Fibroblast of skin of left quadriceps (primary cell): ENCODE measurements around the gene CHML.

Source experiments
- DNase-seq, 2 experiments: peaks; one replicate each; pipeline ENCODE4 v3.0.0-alpha.2; 2013; ENCODE audit warnings: low read depth in 2 of 2

Gene CHML

DNA sequence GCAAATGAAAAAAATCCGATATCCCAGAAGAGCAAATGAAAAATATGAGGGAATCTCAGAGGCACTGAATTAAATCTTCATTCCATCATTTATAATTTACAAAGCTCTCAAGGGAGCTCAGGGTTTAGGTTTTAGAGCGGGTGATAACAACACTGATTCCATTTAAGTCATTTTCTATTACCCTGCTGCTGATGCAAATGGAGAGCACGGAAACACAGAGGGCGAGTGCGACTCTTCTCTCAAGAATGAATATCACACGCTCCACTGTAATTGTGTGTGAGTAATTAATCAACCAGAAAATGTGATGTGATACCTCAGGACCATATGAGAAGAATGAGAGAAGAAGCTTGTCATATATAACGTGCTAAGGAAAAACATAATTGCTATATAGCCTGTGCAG lies 22.7 kb downstream of the CHML start:
- DNase-seq = no peak

DNA sequence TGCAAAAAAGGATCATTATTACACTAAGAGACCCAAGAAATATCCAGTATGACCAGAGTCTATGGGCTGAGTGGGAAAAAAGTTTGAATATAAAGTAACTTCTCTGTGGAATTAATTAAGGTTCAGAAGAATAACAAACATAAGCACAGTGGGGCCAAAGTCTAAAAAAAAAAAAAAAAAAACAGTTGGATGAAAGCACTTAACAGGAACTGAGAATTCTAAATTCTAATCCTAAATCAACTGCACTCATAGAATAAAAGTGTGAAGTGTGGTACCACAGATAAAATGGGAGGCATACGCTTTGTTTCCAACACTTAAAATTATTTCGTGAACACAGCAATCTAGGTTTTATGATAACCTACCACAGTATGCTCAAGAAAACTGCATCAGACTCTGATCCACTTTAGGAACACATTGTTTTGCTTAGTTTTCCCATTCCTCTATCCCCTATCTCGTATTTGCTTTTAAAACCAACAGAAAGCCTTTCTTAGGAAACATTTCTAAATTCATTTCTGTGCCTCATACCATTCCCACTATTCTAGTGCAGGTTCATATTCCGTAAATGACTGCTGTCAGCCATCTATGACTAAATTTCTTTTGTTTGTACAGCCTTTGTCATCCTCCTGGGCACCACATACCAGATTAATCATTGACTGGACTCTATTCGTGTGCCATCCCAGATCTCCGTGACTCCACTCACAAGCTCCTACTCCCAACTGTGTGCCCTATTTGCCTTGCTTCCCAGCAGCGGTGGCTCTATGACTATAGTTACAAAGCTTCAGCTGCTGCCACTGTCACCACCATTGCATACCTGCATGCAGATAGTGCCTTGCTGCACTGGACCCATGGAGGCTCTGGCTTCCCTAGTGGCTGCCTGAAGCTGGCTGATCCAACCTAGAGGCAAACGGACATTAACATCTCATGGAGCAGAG lies 24.9 kb downstream of the CHML start:
- no peak for DNase-seq

GRCh38 chr1:241614572-241614971 lies 25.6 kb downstream of the CHML start:
- DNase-seq = no peak

- DNase-seq = no peak
Measured at GRCh38 chr1:241614144-241614543, 26.0 kb downstream of the CHML start.

DNA sequence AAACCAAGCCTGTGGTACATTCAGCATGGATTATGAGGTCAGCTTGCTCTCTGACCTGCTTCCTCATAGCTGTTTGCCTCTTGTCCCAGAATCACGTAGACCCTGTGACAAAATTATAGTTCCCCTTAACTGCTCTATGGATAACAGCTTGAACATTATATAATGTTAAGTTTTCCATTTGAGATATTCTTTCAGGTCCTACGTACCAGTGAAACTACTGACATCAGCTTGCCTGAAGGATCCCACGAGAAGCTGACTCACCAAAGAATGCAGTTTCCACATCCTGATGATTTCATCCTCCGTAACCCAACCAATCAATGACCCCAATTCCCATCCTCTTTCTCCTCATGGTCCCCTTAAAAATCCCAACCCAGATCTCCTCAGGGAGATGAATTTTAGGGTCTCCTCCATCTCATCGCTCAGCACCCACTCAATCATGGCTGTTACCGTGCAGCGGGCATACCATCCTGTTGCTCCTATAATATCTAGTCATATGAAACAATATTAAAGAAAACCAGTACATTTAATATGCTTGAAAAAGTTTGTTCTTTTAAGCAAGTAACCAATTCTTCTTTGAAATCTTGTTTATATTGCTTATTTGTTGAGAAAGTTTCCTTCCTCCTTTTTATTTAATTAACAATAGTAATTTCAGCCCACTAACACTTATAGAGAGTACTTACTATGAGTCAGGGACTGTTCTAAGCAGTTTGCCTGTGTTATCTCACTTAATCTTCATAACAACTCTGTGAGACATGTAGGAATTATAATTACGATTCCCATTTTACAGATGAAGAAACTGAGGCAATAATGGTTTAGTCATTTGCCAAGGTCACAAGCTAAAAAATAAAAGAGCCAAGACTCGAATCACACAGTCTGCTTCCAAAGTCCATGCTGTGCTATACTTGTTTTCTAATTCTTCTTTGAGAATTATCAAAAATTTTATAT lies 27.4 kb downstream of the CHML start:
- peak; percentile 68 to 72 for DNase-seq

DNA sequence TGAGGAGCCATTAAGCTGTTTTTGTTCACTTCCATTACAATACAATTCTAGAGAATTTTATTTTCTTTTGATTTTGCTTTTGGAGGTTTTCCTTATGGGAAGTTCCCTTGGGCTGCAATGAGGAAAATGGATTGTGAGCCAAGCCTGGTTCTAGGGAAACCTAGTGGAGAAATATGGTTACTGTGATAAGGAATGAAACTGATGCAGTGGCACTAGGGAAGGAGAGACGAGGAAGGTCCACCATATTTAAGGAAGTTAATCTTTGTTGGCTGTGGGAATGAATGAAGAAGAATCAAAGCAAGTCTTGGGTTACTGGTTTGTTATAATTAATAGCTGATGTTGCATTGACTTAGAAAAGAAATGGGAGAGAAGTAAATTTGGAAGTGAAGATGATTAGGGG lies 28.4 kb downstream of the CHML start:
- DNase-seq = no peak

DNA sequence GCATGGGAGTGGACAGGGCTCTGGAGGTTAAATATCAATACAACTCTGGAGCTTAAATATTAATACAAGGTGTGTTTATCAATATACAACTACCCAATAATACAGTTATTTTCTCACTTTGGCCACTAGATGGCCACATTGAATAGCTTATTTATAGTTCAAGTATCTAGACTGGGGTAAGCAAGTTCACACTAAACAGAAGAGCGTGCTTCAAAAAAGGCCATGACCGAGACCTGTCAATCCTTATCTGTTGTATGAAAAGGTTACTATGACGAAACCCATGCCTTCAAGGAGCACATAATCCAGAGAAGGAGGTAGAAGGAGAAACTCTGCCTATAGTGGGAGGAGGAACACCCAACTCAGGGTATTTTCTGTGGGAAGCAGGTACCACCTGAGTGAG lies 29.1 kb downstream of the CHML start:
- peak; percentile 44 to 50 for DNase-seq

DNA sequence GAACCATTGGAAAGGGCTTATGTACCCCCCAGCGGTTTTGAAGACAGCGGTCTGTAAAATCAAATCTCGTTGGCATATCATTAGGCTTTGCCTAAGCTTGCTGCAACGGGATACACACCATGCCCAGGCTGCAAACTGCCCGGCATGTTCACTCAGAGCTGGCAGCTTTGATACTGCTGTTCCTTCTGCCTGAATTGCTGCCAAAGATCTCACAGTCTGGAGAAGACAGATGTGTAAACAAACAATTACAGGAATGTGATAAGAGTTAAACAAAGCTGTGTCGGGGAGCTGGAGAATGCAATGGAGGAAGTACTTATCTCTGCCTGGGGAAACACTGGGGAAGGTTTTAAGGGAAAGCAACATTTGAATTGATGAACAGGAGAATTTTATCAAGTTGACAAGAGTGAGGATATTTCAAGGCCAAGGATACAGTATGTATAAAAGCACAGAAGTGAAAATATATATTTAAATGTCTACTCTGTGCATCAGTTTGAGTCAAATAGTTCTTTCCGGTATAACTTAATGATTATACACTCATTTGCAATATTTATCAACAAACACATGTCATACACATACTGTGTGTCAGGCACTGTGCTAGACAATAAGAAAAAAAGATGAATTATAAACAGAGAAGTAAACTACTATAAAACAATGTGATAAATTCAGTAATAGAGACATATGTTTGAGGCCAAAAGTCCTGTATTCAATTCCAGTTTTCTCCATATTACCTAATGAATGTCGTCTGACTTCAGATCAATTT lies 29.9 kb downstream of the CHML start:
- DNase-seq = no peak

GRCh38 chr1:241608379-241609033 lies 31.7 kb downstream of the CHML start:
- DNase-seq = no peak

DNA sequence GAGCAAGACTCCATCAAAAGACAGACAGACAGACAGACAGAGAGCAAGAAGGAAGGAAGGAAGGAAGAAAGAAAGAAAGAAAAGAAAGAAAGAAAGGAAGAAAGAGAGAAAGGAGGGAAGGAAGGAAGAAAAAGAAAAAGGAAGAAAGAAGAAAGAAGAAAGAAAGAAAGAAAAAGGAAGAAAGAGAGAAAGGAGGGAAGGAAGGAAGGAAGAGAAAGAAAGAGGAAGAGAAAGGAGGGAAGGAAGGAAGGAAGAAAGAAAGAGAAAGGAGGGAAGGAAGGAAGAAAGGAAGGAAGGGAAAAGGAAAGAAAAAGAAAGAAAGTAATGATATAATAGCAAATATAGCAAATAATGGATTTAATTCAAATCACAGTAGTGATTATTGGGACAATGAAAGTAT lies 32.7 kb downstream of the CHML start:
- DNase-seq = no peak

- DNase-seq = no peak
Measured at GRCh38 chr1:241606544-241606943, 33.6 kb downstream of the CHML start.

DNA sequence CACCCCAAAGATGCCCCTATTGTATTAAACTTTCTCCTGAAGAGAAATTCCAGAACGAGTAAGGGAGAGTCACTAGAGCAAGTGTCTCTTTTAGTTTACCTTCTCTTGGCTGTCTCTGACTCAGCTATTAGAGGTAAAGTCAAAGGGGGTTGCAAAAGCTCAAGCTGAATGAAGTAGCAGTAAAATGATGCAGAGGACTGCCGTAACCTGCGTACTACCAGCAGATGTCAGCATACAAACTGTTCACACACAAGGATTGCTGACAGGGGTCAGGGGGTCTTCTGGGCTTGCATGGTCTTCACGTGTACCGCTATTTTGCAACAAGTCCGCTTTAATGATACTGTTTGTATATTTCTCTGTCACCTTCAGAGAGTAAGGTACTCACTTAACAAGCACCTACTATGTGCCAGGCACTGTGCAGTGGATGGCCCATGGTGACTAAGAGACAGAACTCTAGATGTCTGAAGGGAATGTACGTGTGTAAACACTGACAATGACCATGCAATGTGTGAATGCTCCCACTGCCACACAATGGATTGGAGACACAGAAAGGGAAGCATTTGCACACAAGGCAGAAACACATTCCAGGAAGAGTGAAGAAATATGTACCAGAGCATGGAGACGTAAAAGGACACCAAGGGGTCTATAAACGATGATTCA lies 34.9 kb downstream of the CHML start:
- DNase-seq = no peak

GRCh38 chr1:241603731-241604245 lies 36.4 kb downstream of the CHML start:
- DNase-seq = no peak

- peak; percentile 58 to 64 for DNase-seq
Measured at GRCh38 chr1:241600496-241600901, 39.7 kb downstream of the CHML start.

- DNase-seq = no peak
Measured at GRCh38 chr1:241598249-241598648, 41.9 kb downstream of the CHML start.

GRCh38 chr1:241596633-241597032 lies 43.5 kb downstream of the CHML start:
- DNase-seq = no peak

- no peak for DNase-seq
Measured at GRCh38 chr1:241593186-241593585, 47.0 kb downstream of the CHML start.

GRCh38 chr1:241592273-241592958 lies 47.8 kb downstream of the CHML start:
- DNase-seq = peak in 1 of 2 experiments; percentile 23

- no peak for DNase-seq
Measured at GRCh38 chr1:241591736-241592135, 48.4 kb downstream of the CHML start.

- DNase-seq = no peak
Measured at GRCh38 chr1:241591317-241591716, 48.9 kb downstream of the CHML start.
